ENCODE measurements around the gene ATAD3C. TPM values are rescaled to one million over a fixed set of nuclear protein-coding genes. Genes with fewer than 3 reads are reported as not detected.
A peak's percentile ranks its signal among the peaks of the same experiment; 100 is the strongest.
"Not testable (repeated sequence)": the region's sequence is repeated elsewhere in the genome, so short reads cannot be mapped to it uniquely, and the experiment has no call there.

Gene ATAD3C
- total RNA-seq, 1 experiment from 2014 or later: 0.14 TPM

- in situ Hi-C loops (cut with HindIII; ENCODE audit: low sequenced_read_pairs): no loop called here
- DNase-seq (ENCODE audit: low spot score): no peak
Observed at GRCh38 chr1:1460540-1461130, 11.1 kb downstream of the ATAD3C start.

- DNase-seq (ENCODE audit: low spot score): no peak
- in situ Hi-C loops (cut with HindIII; ENCODE audit: low sequenced_read_pairs): no loop called here
Observed at GRCh38 chr1:1461721-1462317, 12.3 kb downstream of the ATAD3C start.

GRCh38 chr1:1462318-1462966 lies 13.0 kb downstream of the ATAD3C start:
- no peak for DNase-seq (ENCODE audit: low spot score)
- in situ Hi-C loops (cut with HindIII; ENCODE audit: low sequenced_read_pairs): no loop called here

- DNase-seq (ENCODE audit: low spot score): no peak
- in situ Hi-C loops (cut with HindIII; ENCODE audit: low sequenced_read_pairs): no loop called here
Observed at GRCh38 chr1:1463312-1463711, 13.8 kb downstream of the ATAD3C start.

- in situ Hi-C loops (cut with HindIII; ENCODE audit: low sequenced_read_pairs): not testable (repeated sequence)
Observed at GRCh38 chr1:1468196-1468985, 18.9 kb downstream of the ATAD3C start.

GRCh38 chr1:1470626-1471388 lies 21.3 kb downstream of the ATAD3C start:
- in situ Hi-C loops (cut with HindIII; ENCODE audit: low sequenced_read_pairs): no loop called here
- peak; percentile 2 for DNase-seq (ENCODE audit: low spot score)

More at GRCh38 chr1:1468196-1468985, 18.9 kb downstream of the ATAD3C start:
- not testable (repeated sequence) for DNase-seq (ENCODE audit: low spot score)

- in situ Hi-C loops (cut with HindIII; ENCODE audit: low sequenced_read_pairs): no loop called here
- peak; percentile 93 for DNase-seq (ENCODE audit: low spot score)
Observed at GRCh38 chr1:1471389-1472052, 22.0 kb downstream of the ATAD3C start, which contains the start of gene ATAD3B. ATAD3B (plus strand) TSS chr1:1471765; CDS start chr1:1471885, 120 bp downstream.

- DNase-seq (ENCODE audit: low spot score); in situ Hi-C loops (cut with HindIII; ENCODE audit: low sequenced_read_pairs): not testable (repeated sequence)
Observed at GRCh38 chr1:1472053-1472876, 22.8 kb downstream of the ATAD3C start.

- in situ Hi-C loops (cut with HindIII; ENCODE audit: low sequenced_read_pairs); DNase-seq (ENCODE audit: low spot score): not testable (repeated sequence)
Observed at GRCh38 chr1:1476011-1476410, 26.5 kb downstream of the ATAD3C start.

GRCh38 chr1:1477206-1477605 lies 27.7 kb downstream of the ATAD3C start:
- in situ Hi-C loops (cut with HindIII; ENCODE audit: low sequenced_read_pairs): no loop called here
- DNase-seq (ENCODE audit: low spot score): no peak

GRCh38 chr1:1479547-1480487 lies 30.3 kb downstream of the ATAD3C start:
- in situ Hi-C loops (cut with HindIII; ENCODE audit: low sequenced_read_pairs): no loop called here
- no peak for DNase-seq (ENCODE audit: low spot score)

- in situ Hi-C loops (cut with HindIII; ENCODE audit: low sequenced_read_pairs); DNase-seq (ENCODE audit: low spot score): not testable (repeated sequence)
Observed at GRCh38 chr1:1480488-1480867, 31.0 kb downstream of the ATAD3C start.

- in situ Hi-C loops (cut with HindIII; ENCODE audit: low sequenced_read_pairs); DNase-seq (ENCODE audit: low spot score): not testable (repeated sequence)
Observed at GRCh38 chr1:1481811-1482210, 32.3 kb downstream of the ATAD3C start.

- no peak for DNase-seq (ENCODE audit: low spot score)
- in situ Hi-C loops (cut with HindIII; ENCODE audit: low sequenced_read_pairs): no loop called here
Observed at GRCh38 chr1:1482856-1483255, 33.4 kb downstream of the ATAD3C start.

- no peak for DNase-seq (ENCODE audit: low spot score)
- in situ Hi-C loops (cut with HindIII; ENCODE audit: low sequenced_read_pairs): no loop called here
Observed at GRCh38 chr1:1483714-1484113, 34.2 kb downstream of the ATAD3C start.

GRCh38 chr1:1484976-1485750 lies 35.7 kb downstream of the ATAD3C start:
- DNase-seq (ENCODE audit: low spot score); in situ Hi-C loops (cut with HindIII; ENCODE audit: low sequenced_read_pairs): not testable (repeated sequence)

All from G401 (cell line).